HG03108 (cell line): ENCODE results near the gene KCNIP3.

ENCODE experiments used
- ATAC-seq: cut with Tn5 transposase; IDR thresholded peaks from one replicate; pipeline ENCODE4 v1.9.1; 2021; ENCODE audit warnings: moderate library complexity; ENCODE audit not compliant: unreplicated experiment

Gene KCNIP3

GRCh38 chr2:95312543-95313201 is 15.5 kb downstream of the KCNIP3 start:
- ATAC-seq, result no peak

GRCh38 chr2:95313296-95314131 is 16.4 kb downstream of the KCNIP3 start:
- no peak for ATAC-seq

- no peak for ATAC-seq
Observed at GRCh38 chr2:95314598-95314963, 17.4 kb downstream of the KCNIP3 start.

- ATAC-seq, result no peak
Observed at GRCh38 chr2:95314964-95315611, 17.9 kb downstream of the KCNIP3 start.

- ATAC-seq, result no peak
Observed at GRCh38 chr2:95315801-95316411, 18.8 kb downstream of the KCNIP3 start.

DNA sequence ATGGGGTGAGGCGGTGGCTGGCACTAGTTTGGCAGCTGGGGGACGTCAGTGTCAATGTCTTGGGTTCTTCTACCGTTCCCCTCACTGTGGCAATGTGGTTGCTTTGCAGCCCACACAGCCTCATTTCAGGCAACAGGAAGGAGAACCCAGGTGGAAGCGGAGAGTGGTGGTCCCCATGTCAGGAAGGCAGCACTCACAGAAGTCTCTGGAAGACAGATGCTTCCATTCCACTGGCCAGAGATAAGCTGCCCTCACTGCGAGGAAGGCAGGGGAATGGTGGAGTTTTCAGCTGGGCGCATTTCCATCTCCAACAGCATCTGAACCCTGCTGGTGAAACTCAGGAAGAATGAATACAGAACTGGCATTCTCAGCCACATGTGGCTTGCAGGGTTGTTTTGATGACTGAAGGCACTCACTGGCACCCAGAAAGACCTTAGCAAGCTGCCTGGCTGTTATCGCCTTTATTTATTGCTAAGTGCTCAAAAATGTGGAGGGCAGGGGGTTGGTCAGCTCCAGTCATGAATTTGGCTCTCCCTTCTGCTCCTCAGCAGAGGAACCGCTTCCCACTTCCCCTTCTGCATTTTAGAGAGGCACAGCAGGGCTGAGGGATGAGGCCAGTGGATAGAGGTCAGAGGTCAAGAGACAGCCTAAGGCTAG is 19.4 kb downstream of the KCNIP3 start:
- ATAC-seq, result no peak

- ATAC-seq, result no peak
Observed at GRCh38 chr2:95317123-95317500, 20.0 kb downstream of the KCNIP3 start.

GRCh38 chr2:95317665-95318425 is 20.7 kb downstream of the KCNIP3 start:
- ATAC-seq, result no peak

- no peak for ATAC-seq
Observed at GRCh38 chr2:95318431-95319220, 21.5 kb downstream of the KCNIP3 start.

DNA sequence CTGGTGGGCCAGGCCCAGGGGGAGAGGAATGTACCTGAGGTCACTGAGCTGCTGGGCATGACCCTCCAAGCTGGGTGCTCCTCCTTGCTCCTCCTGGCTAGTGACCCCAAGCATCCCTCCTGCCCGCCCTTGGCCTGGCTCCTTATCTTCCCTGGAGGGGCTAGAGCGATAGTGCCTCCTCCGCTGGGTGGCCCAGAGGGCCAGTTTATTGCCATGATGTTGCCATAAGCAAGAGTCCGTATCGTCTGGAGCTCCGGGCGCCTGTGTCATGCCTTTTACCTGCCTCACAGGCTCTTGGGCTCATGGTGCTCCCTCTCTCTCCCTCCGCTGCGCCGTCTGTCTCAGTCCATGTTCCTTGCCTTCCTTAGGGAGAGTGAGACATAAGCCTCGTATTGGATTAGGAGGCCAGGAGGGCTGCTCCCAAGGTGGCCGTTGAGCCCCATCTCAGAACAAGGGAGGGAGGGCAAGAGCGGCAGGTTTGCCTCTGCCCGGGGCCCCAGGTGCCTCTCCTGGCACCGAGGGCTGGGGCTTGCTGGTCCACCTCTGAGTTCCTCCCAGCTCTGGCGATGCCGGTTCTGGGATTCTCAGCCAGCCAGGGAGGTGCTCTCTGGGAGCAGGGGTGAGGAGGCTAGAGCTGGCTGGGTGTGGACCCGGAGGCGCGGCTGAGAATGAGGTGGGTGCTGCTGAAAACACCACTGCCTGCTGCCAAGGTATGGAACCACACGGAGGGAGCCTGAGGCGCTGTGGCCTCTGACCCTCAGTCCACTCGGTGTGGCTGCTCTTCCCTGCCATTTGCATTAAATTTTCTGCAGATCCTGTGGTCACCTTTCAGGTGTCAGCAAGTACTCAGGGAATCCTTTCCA is 22.6 kb downstream of the KCNIP3 start:
- ATAC-seq, result no peak

DNA sequence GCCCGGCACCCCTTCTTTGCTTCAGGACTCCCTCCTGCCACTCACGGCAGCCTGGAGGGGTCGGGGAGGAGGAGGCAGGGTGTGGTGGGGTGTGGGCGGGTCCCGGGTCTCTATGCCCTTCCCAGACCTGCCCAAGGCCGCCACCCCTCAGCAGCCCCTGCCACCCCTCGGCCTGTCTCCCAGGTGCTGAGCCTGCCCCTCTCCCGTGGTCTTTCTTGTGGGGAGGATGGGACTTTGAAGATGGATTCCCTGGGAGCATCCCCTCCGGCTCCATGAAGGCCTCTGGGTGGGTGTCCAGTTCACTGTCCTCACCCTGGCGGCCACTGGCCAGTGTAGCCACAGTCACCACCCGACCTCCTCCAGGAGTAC is 23.2 kb downstream of the KCNIP3 start:
- ATAC-seq, result no peak

DNA sequence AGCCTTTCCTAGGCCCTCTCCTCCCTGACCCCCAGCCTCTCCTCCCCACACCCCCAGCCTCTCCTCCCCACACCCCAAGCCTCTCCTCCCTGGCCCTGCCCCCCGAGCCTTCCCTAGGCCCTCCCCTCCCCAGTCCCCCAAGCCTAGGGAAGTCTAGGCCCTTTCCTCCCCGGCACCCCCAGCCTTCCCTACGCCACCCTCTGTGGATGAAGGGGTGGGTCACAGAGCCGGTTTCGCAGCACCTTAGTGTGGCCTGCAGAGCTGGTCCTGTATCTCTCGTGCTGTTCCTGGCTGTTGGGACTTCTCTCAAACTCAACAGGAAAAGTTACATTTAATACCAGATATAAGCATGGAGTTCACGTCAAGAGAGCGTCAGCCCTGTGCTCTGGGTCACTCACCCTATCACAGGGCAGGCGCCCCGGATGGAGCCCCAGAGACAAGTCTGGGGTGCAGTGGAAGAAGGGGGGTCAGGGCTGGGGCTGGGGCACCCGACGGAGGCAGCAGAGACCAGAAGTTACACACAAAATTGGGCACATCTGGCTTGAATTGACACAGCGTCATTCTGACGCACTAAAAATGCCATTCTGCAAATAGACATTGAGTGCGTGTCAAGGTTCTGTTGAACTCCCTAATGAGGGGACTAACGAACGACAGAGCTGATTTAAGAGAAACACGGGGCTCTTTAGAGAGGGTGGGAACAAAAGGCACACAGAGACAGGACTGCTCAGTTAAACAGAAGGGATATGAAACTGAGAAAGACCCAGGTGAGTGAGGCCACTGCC is 24.0 kb downstream of the KCNIP3 start:
- ATAC-seq, result no peak

GRCh38 chr2:95323347-95324155 is 26.4 kb downstream of the KCNIP3 start:
- no peak for ATAC-seq

DNA sequence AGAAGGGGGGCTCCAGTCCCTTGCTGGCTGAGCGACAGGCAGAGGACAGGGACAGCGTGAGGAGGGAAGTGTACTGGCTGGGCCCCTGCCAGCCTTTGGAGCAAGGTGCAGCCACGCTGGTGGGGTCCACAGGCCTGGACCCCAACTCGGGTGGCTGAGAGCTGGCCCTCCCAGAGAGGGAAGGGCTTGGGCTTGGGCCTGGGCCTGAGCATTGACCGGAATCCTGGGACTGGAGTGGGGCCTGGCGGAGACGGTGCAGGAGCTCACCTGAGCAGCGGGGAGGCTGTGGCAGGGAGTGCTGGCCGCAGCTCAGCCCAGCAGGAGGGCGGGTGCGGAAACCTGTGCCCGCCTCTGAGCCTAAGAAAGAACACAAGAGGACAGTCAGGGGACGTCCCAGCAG is 27.9 kb downstream of the KCNIP3 start:
- ATAC-seq, result no peak

GRCh38 chr2:95325590-95326432 is 28.7 kb downstream of the KCNIP3 start:
- no peak for ATAC-seq

GRCh38 chr2:95326433-95327140 is 29.4 kb downstream of the KCNIP3 start:
- ATAC-seq, result no peak
